ENCODE data around the gene CHRNE.
A peak's percentile ranks its signal among the peaks of the same experiment; 100 is the strongest.

The CHRNE gene

DNA sequence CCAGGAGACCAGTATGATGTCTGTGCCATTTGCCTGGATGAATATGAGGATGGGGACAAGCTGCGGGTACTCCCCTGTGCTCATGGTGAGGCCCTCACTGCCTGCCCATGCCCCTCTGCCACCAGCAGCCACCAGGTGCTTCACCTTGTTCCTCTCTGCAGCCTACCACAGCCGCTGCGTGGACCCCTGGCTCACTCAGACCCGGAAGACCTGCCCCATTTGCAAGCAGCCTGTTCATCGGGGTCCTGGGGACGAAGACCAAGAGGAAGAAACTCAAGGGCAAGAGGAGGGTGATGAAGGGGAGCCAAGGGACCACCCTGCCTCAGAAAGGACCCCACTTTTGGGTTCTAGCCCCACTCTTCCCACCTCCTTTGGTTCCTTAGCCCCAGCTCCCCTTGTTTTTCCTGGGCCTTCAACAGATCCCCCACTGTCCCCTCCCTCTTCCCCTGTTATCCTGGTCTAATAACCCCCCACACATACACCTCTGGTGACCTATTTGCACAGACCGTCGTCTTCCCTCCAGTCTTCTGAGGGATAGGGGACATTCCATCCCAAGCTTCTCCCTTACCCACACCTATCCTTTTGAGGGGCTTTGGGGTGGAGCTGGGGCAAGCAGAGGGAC is 41.8 kb upstream of the CHRNE start:
- TF ChIP-seq, protein P1, sequence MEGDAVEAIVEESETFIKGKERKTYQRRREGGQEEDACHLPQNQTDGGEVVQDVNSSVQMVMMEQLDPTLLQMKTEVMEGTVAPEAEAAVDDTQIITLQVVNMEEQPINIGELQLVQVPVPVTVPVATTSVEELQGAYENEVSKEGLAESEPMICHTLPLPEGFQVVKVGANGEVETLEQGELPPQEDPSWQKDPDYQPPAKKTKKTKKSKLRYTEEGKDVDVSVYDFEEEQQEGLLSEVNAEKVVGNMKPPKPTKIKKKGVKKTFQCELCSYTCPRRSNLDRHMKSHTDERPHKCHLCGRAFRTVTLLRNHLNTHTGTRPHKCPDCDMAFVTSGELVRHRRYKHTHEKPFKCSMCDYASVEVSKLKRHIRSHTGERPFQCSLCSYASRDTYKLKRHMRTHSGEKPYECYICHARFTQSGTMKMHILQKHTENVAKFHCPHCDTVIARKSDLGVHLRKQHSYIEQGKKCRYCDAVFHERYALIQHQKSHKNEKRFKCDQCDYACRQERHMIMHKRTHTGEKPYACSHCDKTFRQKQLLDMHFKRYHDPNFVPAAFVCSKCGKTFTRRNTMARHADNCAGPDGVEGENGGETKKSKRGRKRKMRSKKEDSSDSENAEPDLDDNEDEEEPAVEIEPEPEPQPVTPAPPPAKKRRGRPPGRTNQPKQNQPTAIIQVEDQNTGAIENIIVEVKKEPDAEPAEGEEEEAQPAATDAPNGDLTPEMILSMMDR (IDR thresholded peaks at IDR 0.05; ENCODE audit: insufficient read depth, missing control alignments): no peak
- FAIRE-seq (no peak), DNase-seq (ENCODE audit: insufficient read length, low spot score) (no peak)

DNA sequence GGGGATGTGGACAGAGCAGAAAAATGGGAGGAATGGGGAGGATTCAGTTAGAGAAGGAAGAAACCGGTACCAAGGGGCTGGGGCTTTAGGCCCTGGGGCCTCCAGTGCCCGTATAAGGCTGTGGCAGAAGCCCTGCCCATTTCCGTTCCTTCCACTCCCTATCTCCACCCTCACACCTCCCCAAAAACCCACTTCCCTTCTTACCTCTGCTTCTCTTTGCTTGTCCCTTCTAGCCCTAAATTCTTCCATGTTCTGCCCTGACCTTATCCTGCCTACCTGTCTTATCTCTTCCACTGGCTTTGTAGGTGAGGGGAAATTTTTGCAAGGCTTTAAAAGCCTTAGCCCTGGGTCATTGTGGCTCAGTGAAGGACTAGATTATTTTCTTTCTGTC is 41.3 kb upstream of the CHRNE start:
- FAIRE-seq (no peak), DNase-seq (ENCODE audit: insufficient read length, low spot score) (no peak)
- TF ChIP-seq, protein P1 (IDR thresholded peaks at IDR 0.05; ENCODE audit: insufficient read depth, missing control alignments): no peak

DNA sequence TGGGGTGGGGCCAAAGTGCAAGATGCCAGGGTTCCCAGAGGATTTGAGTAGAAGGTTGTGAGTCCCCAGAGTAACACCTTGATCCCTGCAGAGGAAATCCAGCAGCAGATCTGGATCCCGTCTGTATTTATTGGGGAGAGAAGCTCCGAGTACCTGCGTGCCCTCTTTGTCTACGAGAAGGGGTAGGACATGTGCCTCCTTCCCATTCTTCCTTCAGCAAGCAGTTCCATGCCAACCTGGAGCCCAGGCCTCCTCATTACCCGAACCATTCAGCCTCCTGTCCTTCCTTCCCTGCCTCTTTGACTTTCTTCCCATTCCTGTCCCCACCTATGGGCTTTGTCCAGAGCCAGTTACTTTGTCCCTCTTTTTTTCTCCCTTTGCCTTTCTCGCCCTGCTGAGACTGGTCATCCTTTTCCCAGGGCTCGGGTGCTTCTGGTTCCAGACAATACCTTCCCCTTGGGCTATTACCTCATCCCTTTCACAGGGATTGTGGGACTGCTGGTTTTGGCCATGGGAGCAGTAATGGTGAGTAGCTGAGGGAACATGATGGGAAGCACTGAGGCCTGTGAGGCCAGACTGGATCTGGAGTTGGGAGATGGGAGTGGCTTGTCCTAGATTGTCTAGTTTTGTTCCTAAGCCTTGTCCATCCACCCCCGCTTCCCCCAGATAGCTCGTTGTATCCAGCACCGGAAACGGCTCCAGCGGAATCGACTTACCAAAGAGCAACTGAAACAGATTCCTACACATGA is 40.0 kb upstream of the CHRNE start:
- DNase-seq (ENCODE audit: insufficient read length, low spot score): no peak
- FAIRE-seq: no peak

DNA sequence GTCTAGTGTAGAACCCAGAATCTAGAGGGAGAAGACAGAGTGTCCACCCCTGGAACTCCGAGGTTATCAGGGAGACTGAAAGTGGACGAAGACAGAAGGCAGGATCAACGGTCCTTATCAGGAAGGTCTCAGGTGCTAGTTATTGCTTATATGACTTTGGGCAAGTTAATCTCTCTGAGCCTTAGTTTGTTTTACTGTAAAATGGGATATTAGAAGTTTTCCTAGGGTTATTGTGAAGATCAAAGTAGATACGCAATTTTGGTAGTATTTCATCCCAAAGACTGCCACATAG is 38.4 kb upstream of the CHRNE start:
- DNase-seq (ENCODE audit: insufficient read length, low spot score) (no peak), FAIRE-seq (no peak)
- TF ChIP-seq, protein P1 (IDR thresholded peaks at IDR 0.05; ENCODE audit: insufficient read depth, missing control alignments): no peak

More for the DNA sequence above, 40.0 kb upstream of the CHRNE start:
- TF ChIP-seq, protein P1 (IDR thresholded peaks at IDR 0.05; ENCODE audit: insufficient read depth, missing control alignments): no peak

DNA sequence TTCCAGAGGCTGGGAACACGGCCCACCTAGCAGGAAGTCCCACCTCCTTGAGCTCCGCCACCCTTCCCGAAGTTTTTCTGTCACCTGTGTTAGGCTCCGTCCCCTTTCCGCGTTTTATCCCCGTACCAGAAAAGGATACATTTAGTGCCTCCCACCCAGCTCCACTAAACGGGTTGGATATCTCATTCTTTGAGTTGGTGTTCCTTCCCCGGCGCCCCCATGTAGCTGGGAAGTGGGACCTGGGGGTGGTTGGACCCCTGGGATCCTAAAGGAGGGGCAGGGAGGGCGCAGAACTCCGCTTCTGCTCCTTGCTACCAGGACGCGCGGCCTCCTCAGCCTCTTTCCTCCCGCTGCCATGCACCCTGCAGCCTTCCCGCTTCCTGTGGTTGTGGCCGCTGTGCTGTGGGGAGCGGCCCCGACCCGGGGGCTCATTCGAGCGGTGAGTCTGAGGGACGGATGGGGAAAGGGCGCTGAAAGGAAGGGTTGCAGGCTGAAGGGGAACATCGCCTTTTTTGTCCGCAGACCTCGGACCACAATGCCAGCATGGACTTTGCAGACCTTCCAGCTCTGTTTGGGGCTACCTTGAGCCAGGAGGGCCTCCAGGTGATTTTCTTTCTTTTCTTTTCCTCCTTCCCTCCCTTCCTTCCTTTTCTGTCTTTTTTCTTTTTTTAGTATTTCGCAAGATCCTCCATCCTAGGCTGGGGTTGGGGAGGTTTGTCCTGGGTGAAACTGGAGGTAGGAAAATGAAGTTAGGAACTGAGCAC is 37.8 kb upstream of the CHRNE start:
- DNase-seq (ENCODE audit: insufficient read length, low spot score) (peak; percentile 80), FAIRE-seq (no peak)
- TF ChIP-seq, protein P1 (IDR thresholded peaks at IDR 0.05; ENCODE audit: insufficient read depth, missing control alignments): no peak

DNA sequence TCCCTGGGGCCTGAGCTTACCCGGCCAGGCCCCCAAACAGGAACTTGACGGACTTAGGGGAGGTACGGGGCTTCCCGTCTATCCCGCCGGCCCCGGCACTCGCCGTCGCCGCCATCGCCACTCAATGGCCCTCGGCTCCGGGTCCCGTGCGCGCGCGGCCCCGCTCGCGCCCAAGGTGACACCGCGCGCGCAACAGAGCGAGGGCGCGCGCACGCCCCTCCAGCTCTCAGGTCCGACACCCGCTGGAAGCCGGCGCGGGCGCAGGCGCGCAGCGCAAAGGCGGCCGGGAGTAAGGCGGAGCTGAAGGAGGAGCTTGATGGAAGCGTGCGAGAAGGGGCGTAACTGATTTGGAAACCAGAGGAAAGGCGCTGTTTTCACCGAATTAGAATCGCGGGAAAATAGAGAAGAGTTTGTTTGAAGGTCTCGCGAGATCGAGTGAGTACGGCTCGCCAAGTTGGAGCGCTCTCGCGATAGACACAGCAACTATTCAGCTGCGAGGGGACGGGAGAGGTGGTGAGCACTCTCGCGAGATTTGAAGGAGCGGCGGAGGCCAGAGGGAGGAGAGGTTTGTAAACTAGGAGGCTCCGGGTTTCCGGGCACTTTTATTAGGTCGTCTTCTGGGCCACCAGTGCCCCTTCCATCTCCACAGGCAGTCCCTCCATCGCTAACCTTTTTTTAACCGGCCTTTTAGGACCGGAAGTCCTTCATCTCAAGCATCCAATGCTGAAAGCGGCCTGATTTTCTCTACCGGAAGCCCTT is 37.1 kb upstream of the CHRNE start, which contains the start of the genes RNF167 and SLC25A11:
RNF167 (plus strand) TSS at position 473 of the 759 bp plus-strand sequence. CDS start 642 bp downstream, outside the sequence.
SLC25A11 (minus strand) TSS at position 251 of the 759 bp plus-strand sequence; CDS start at position 115, 136 bp downstream.
- TF ChIP-seq, protein P1 (IDR thresholded peaks at IDR 0.05; ENCODE audit: insufficient read depth, missing control alignments): no peak
- DNase-seq (ENCODE audit: insufficient read length, low spot score) (peak; percentile 95), FAIRE-seq (no peak)
